PC-9 (cell line): ENCODE results near the gene SERPINA12.

Experiments used
- EZH2 ChIP-seq: fragments of 200-600 bp; sonication (generic); IDR thresholded peaks from 2 replicates; pipeline ENCODE4 v1.8.0; 2017; ENCODE audit warnings: antibody characterized with exemption, low read depth
- TF ChIP-seq, protein P1 (sequence below): fragments of 200-600 bp; sonication (generic); conservative IDR thresholded peaks from 2 replicates; pipeline ENCODE4 v1.6.1; 2017; ENCODE audit warnings: mixed run types, antibody characterized with exemption, mild to moderate bottlenecking, moderate library complexity

DNA sequence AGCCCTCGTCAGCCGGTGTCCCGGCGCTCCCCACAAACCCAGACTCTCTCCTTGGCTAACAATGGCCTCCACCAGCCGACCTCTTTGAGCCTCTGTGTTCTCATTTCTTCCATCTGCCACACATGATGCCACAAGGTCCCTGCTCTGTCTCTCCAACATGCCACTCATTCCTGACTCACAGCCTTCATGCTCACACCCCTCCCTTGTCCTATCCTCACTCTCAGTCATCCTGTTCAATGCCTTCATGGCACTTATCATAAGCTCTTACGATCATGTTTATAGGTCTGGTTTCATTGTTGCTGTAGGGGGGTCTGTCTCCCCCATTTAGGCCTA lies 47.1 kb downstream of the SERPINA12 start:
- TF ChIP-seq, protein P1, sequence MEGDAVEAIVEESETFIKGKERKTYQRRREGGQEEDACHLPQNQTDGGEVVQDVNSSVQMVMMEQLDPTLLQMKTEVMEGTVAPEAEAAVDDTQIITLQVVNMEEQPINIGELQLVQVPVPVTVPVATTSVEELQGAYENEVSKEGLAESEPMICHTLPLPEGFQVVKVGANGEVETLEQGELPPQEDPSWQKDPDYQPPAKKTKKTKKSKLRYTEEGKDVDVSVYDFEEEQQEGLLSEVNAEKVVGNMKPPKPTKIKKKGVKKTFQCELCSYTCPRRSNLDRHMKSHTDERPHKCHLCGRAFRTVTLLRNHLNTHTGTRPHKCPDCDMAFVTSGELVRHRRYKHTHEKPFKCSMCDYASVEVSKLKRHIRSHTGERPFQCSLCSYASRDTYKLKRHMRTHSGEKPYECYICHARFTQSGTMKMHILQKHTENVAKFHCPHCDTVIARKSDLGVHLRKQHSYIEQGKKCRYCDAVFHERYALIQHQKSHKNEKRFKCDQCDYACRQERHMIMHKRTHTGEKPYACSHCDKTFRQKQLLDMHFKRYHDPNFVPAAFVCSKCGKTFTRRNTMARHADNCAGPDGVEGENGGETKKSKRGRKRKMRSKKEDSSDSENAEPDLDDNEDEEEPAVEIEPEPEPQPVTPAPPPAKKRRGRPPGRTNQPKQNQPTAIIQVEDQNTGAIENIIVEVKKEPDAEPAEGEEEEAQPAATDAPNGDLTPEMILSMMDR, result no peak
- no peak for TF ChIP-seq EZH2
